NB4 (cell line): ENCODE measurements around the gene HSD17B12.

Experiments used
- CTCF ChIP-seq: IDR thresholded peaks from one replicate; pipeline ENCODE4 v1.5.1; 2012; ENCODE audit warnings: low read depth, low read length
- MAX ChIP-seq: IDR thresholded peaks from 2 replicates; pipeline ENCODE4 v1.6.1; 2011; ENCODE audit warnings: low read depth, low read length
- MYC ChIP-seq: IDR thresholded peaks from 2 replicates; pipeline ENCODE4 v1.6.1; 2011; ENCODE audit warnings: low read depth, low read length
- POLR2A ChIP-seq: IDR thresholded peaks from 2 replicates; pipeline ENCODE4 v1.6.1; 2011; ENCODE audit warnings: mild to moderate bottlenecking; ENCODE audit not compliant: insufficient read length; ENCODE audit errors: extremely low read depth

- TF ChIP-seq POLR2A (no peak), CTCF (no peak), MAX (no peak), MYC (no peak)
These were observed 55.4 kb downstream of the HSD17B12 start for GRCh38 chr11:43735961-43736360.
